HG03060 (cell line): ENCODE data around the gene CMKLR1.

ENCODE experiments used
- ATAC-seq: cut with Tn5 transposase; IDR thresholded peaks from one replicate; pipeline ENCODE4 v1.9.1; 2021; ENCODE audit warnings: low read depth, moderate number of reproducible peaks; ENCODE audit not compliant: unreplicated experiment

CMKLR1 gene

GRCh38 chr12:108318472-108319275, 20.4 kb downstream of the CMKLR1 start:
- no peak for ATAC-seq

- ATAC-seq = no peak
Observed at GRCh38 chr12:108317308-108318234, 21.5 kb downstream of the CMKLR1 start.

- ATAC-seq = no peak
Observed at GRCh38 chr12:108316176-108317086, 22.7 kb downstream of the CMKLR1 start.

GRCh38 chr12:108315486-108316105, 23.5 kb downstream of the CMKLR1 start:
- ATAC-seq = no peak

GRCh38 chr12:108313606-108314351, 25.3 kb downstream of the CMKLR1 start:
- no peak for ATAC-seq

- no peak for ATAC-seq
Observed at GRCh38 chr12:108313241-108313605, 25.9 kb downstream of the CMKLR1 start.

GRCh38 chr12:108312693-108313189, 26.4 kb downstream of the CMKLR1 start:
- no peak for ATAC-seq

- no peak for ATAC-seq
Observed at GRCh38 chr12:108312073-108312659, 26.9 kb downstream of the CMKLR1 start.

- ATAC-seq = no peak
Observed at GRCh38 chr12:108311605-108312004, 27.5 kb downstream of the CMKLR1 start.

- ATAC-seq = no peak
Observed at GRCh38 chr12:108310489-108310888, 28.6 kb downstream of the CMKLR1 start.

- no peak for ATAC-seq
Observed at GRCh38 chr12:108309674-108310312, 29.3 kb downstream of the CMKLR1 start.

- ATAC-seq = no peak
Observed at GRCh38 chr12:108308395-108309085, 30.6 kb downstream of the CMKLR1 start.

GRCh38 chr12:108307006-108307405, 32.1 kb downstream of the CMKLR1 start:
- no peak for ATAC-seq

- ATAC-seq = no peak
Observed at GRCh38 chr12:108306506-108306905, 32.6 kb downstream of the CMKLR1 start.

- no peak for ATAC-seq
Observed at GRCh38 chr12:108305991-108306501, 33.1 kb downstream of the CMKLR1 start.

- no peak for ATAC-seq
Observed at GRCh38 chr12:108305520-108305919, 33.6 kb downstream of the CMKLR1 start.

GRCh38 chr12:108304633-108305032, 34.5 kb downstream of the CMKLR1 start:
- ATAC-seq = no peak

- ATAC-seq = no peak
Observed at GRCh38 chr12:108303703-108304102, 35.4 kb downstream of the CMKLR1 start.
